Measurements from ENCODE around the gene LILRB2. TPM values are rescaled to one million over a fixed set of nuclear protein-coding genes. Genes with fewer than 3 reads are reported as not detected.
"Not testable (repeated sequence)": the region's sequence is repeated elsewhere in the genome, so short reads cannot be mapped to it uniquely, and the experiment has no call there.

LILRB2 gene
- total RNA-seq, 1 experiment from 2014 or later, result not detected

DNA sequence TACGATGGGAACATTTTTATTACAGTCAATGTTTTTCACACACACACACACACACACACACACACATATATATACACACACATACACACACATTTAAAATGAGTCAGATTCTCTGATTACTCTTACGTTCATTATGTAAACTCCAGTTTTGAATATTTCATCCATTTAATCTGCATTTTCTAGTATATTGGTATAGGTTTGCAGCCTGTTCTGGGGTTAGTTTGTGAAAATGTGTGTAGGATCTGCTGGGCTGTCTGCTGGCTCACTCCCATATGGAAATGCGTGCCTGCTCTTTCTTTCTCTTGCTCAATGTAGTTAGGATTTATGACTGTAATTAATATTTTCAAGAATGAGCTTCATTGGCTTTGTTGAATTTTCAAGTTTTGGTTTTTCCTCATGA lies 7.1 kb downstream of the LILRB2 start:
- intact Hi-C loops (cut with micrococcal nuclease), result no loop called here
- ATAC-seq, result no peak
- POLR2A ChIA-PET, result no interaction called here
- DNase-seq (ENCODE audit: low read depth, low spot score), result no peak
- no peak overlapping the region for H3K4me2 ChIP-seq (ENCODE audit: low read length)
- no peak for TF ChIP-seq FOSL1 (IDR thresholded peaks at IDR 0.05; ENCODE audit: low read depth)
- no peak for TF ChIP-seq EGR1 (IDR thresholded peaks at IDR 0.05; ENCODE audit: low read depth)
- TF ChIP-seq EZH2 (IDR thresholded peaks at IDR 0.05), result no peak
- TF ChIP-seq SIN3A (IDR thresholded peaks at IDR 0.05; ENCODE audit: low read depth), result no peak
- H3K27me3 ChIP-seq (ENCODE audit: insufficient read depth, low read length), result peaks cover 14% of the 10 kb centered on the region; the same call in 1 of the 2 replicates
- no peaks in the 10 kb centered on the region for H3K36me3 ChIP-seq (ENCODE audit: control insufficient read depth in 1 of 2, insufficient read depth in 2 of 2, low read length in 2 of 2)
- H4K20me1 ChIP-seq (ENCODE audit: insufficient read depth), result no peaks in the 10 kb centered on the region
- no peaks in the 10 kb centered on the region for H3K9me3 ChIP-seq (ENCODE audit: control insufficient read depth in 1 of 2, insufficient read depth in 1 of 2, low read depth in 1 of 2, low read length in 2 of 2)
- H3K27ac ChIP-seq (ENCODE audit: low read depth, low read length), result no peak overlapping the region
- no TSS peak for BruUV-seq (replicated peaks)
- no peaks in the 10 kb centered on the region for H3K4me1 ChIP-seq (ENCODE audit: control insufficient read depth in 1 of 2, insufficient read depth in 2 of 2, low read length in 2 of 2)
- CTCF ChIA-PET, result no interaction called here
- RAD21 ChIA-PET (ENCODE audit: low non-redundant PET in 1 of 2, low total read pairs in 2 of 2, uncharacterized antibody in 2 of 2, unreplicated experiment in 2 of 2), result no interaction called here
- H2AFZ ChIP-seq (ENCODE audit: low read depth, low read length, poor library complexity, severe bottlenecking), result no peak overlapping the region
- H3K9ac ChIP-seq (ENCODE audit: low read length), result no peak overlapping the region
- H3K9me2 ChIP-seq (ENCODE audit: insufficient read depth), result no peaks in the 10 kb centered on the region
- H3K79me2 ChIP-seq (ENCODE audit: insufficient read depth, low read length), result no peaks in the 10 kb centered on the region
- no peak overlapping the region for H3K4me3 ChIP-seq (replicated peaks in 1 of 2; ENCODE audit: low read depth in 1 of 2, low read length in 2 of 2)

DNA sequence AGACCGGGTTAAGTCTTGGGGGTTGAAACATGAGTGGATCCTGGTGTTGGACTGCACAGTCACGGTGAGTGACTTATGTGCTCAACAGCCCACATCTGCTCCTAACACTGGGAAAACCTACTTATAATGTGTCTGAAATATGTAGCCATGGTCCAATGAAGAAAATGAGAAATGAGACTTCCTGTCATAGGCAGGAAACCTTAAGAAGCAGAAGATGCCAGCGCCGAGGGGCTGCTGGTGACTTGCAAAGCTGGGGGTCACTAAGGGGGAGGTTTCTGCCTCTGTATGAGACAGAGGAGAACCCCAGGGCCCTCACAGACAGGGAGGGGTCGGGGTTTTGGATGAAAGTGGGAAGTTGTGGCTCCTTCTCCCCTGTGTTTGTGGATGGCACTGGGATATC lies 8.7 kb downstream of the LILRB2 start:
- BruUV-seq (replicated peaks); H3K9me3 ChIP-seq (ENCODE audit: control insufficient read depth in 1 of 2, insufficient read depth in 1 of 2, low read depth in 1 of 2, low read length in 2 of 2); H3K9ac ChIP-seq (ENCODE audit: low read length); intact Hi-C loops (cut with micrococcal nuclease); RAD21 ChIA-PET (ENCODE audit: low non-redundant PET in 1 of 2, low total read pairs in 2 of 2, uncharacterized antibody in 2 of 2, unreplicated experiment in 2 of 2); DNase-seq (ENCODE audit: low read depth, low spot score); H2AFZ ChIP-seq (ENCODE audit: low read depth, low read length, poor library complexity, severe bottlenecking); H3K9me2 ChIP-seq (ENCODE audit: insufficient read depth); H3K27ac ChIP-seq (ENCODE audit: low read depth, low read length); POLR2A ChIA-PET; CTCF ChIA-PET; H3K4me3 ChIP-seq (replicated peaks in 1 of 2; ENCODE audit: low read depth in 1 of 2, low read length in 2 of 2); H4K20me1 ChIP-seq (ENCODE audit: insufficient read depth); H3K4me2 ChIP-seq (ENCODE audit: low read length); H3K36me3 ChIP-seq (ENCODE audit: control insufficient read depth in 1 of 2, insufficient read depth in 2 of 2, low read length in 2 of 2); H3K79me2 ChIP-seq (ENCODE audit: insufficient read depth, low read length); H3K4me1 ChIP-seq (ENCODE audit: control insufficient read depth in 1 of 2, insufficient read depth in 2 of 2, low read length in 2 of 2); ATAC-seq: not testable (repeated sequence)
- peaks cover 23% of the 10 kb centered on the region for H3K27me3 ChIP-seq (ENCODE audit: insufficient read depth, low read length)

DNA sequence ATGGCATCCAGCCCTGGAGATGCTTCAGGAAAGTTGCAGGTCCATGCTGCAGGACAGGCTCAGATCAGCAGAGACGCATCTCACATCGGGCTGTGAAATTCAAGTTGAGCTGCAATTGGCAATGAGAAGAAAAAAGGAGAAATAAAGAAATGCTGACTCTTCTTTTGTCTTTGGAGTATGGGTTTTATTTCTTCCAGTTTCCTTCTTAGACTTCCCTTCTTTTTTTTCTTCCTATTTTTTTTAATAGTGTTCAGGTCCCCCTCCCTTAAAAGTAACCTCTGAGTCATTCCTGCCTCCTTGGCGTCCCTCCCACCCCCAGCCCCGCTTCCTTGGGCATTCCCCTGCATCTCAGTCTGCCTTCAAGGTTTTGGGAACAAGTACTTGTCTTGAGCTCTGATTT lies 9.3 kb downstream of the LILRB2 start:
- ATAC-seq; H3K36me3 ChIP-seq (ENCODE audit: control insufficient read depth in 1 of 2, insufficient read depth in 2 of 2, low read length in 2 of 2); H3K79me2 ChIP-seq (ENCODE audit: insufficient read depth, low read length); H3K9me3 ChIP-seq (ENCODE audit: control insufficient read depth in 1 of 2, insufficient read depth in 1 of 2, low read depth in 1 of 2, low read length in 2 of 2); H2AFZ ChIP-seq (ENCODE audit: low read depth, low read length, poor library complexity, severe bottlenecking); POLR2A ChIA-PET; DNase-seq (ENCODE audit: low read depth, low spot score); CTCF ChIA-PET; H3K4me2 ChIP-seq (ENCODE audit: low read length); H3K4me1 ChIP-seq (ENCODE audit: control insufficient read depth in 1 of 2, insufficient read depth in 2 of 2, low read length in 2 of 2); H3K9ac ChIP-seq (ENCODE audit: low read length); H3K9me2 ChIP-seq (ENCODE audit: insufficient read depth); H4K20me1 ChIP-seq (ENCODE audit: insufficient read depth); BruUV-seq (replicated peaks); RAD21 ChIA-PET (ENCODE audit: low non-redundant PET in 1 of 2, low total read pairs in 2 of 2, uncharacterized antibody in 2 of 2, unreplicated experiment in 2 of 2); H3K27ac ChIP-seq (ENCODE audit: low read depth, low read length); H3K4me3 ChIP-seq (replicated peaks in 1 of 2; ENCODE audit: low read depth in 1 of 2, low read length in 2 of 2); intact Hi-C loops (cut with micrococcal nuclease): not testable (repeated sequence)
- H3K27me3 ChIP-seq (ENCODE audit: insufficient read depth, low read length), result peaks cover 23% of the 10 kb centered on the region

Data from HCT116 (cell line).